ENCODE measurements around the gene HOXA11. TPM values are rescaled to one million over a fixed set of nuclear protein-coding genes. Genes with fewer than 3 reads are reported as not detected.

Gene HOXA11
- total RNA-seq, 3 donors from 2014 or later (not counting 1 experiment from before 2014, with no cell fraction given): not detected

DNA sequence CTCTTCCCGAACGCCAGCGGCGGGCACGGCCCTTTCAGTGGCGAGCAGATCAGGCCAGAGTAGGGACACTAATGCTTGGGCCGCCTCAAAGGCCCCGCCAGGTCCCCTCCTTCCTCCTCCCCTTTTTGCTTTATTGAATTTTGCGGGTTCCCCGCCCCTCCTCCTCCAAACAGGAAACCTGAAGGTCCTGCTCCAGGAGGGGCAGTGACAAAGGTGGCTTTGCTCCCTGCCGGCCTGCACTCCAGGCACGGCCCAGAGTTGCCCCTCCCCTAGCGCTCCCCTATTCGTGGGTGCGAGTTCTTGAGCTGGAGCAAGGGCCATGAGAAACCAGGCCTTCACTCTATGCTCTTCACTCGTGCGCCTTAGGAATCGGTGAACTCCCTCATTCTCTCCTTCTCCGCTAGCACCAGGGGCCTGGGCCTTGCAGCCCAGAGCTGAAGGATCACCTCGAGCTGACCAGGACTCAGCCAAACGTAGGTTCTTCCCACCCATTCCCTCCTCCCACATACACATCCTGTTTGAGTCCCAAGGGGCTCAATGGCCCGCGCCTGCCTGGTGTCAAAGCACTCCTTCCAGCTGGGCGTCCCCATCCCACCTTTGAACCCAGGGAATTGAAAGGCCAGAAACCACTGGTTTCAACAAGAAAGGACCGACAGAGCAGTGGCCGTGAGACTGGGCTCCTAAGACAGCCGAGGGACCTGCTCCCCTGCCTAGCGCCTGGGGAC lies 36.8 kb downstream of the HOXA11 start:
- H3K4me3 Mint-ChIP-seq: peak overlapping the region; percentile 83
- peaks cover 56 to 59% of the 10 kb centered on the region in 2 donors for H3K27me3 Mint-ChIP-seq (ENCODE audit: low read depth in 2 of 2)
- H3K36me3 Mint-ChIP-seq: no peaks in the 10 kb centered on the region
- WGBS (ENCODE audit: insufficient coverage): 16% methylated on average over 28 of the region's 28 CpGs
- H3K4me1 Mint-ChIP-seq: peaks cover 22 to 28% of the 10 kb centered on the region in 2 donors
- Histone ChIP-seq H3K4me3 (ENCODE audit: low read length) (peak overlapping the region; percentile 4), H3K27ac (ENCODE audit: low read length) (no peak overlapping the region), H3K4me1 (ENCODE audit: control insufficient read depth, insufficient read depth, low read length) (peaks cover 56% of the 10 kb centered on the region), H3K27me3 (ENCODE audit: control insufficient read depth, insufficient read depth, low read length) (peaks cover 59% of the 10 kb centered on the region), H3K9me3 (ENCODE audit: control insufficient read depth, insufficient read depth, low read length) (no peaks in the 10 kb centered on the region), H3K36me3 (ENCODE audit: control insufficient read depth, insufficient read depth, low read length) (no peaks in the 10 kb centered on the region)
- intact Hi-C loops (cut with micrococcal nuclease): no loop called here
- TF ChIP-seq CTCF (IDR thresholded peaks at IDR 0.05): no peak
- ATAC-seq (no peak), DNase-seq (peak in 1 of 2 donors; percentile 10)
- H3K9me3 Mint-ChIP-seq: no peaks in the 10 kb centered on the region
- H3K27ac Mint-ChIP-seq: no peak overlapping the region

DNA sequence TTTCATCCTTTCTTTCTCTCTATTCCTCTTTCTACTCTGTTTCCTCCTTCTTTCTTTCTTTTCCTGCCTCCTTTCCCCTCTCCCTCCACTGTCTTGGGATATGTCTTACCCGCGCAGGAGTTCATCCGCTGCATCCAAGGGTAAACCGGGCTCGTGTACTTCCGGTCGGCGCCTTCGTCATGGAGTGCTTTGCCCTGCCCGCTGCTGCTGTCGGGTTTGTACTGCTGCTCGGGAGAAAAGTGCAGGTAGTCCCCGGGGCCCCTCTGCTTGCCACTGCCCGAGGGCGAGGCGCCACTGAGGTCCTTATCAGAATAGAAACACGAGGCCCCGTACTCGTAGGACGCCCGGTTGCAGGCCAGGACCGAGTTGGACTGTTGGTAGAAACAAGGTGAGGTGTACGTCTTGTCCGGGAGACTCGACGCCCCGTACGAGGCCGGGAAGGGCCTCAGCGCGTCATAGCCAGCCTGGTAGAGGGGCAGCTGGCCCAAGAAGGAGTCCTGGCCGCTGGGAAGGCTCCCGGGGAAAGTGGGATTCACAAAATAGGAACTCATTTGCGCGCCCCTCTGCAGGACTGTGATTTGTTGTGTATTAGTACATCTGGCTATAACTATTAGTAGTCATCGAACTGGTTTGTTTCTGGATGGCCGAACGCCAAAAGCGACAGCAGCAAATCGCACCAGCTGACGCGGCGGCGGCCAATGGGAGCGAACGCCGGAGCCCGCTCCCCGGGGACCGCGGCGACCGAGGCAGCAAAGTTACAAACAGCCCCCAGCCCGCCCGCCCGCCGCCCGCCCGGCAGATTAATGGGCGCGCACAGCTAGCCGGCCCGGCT lies 37.6 kb downstream of the HOXA11 start, which contains the start of gene HOXA6:
Gene HOXA6, minus strand, starts transcription at position 576 of the 832 bp plus-strand sequence. Its CDS starts 25 bp downstream, at position 551.
- Histone ChIP-seq H3K36me3 (ENCODE audit: control insufficient read depth, insufficient read depth, low read length) (no peaks in the 10 kb centered on the region), H3K27me3 (ENCODE audit: control insufficient read depth, insufficient read depth, low read length) (peaks cover 51% of the 10 kb centered on the region), H3K27ac (ENCODE audit: low read length) (no peak within 1 kb of the TSS), H3K4me1 (ENCODE audit: control insufficient read depth, insufficient read depth, low read length) (peaks cover 49% of the 10 kb centered on the region), H3K9me3 (ENCODE audit: control insufficient read depth, insufficient read depth, low read length) (no peaks in the 10 kb centered on the region), H3K4me3 (ENCODE audit: low read length) (peak within 1 kb of the TSS; percentile 4)
- no peaks in the 10 kb centered on the region for H3K36me3 Mint-ChIP-seq
- peak within 1 kb of the TSS; percentile 83 for H3K4me3 Mint-ChIP-seq
- no peak for TF ChIP-seq CTCF (IDR thresholded peaks at IDR 0.05)
- peaks cover 57 to 60% of the 10 kb centered on the region in 2 donors for H3K27me3 Mint-ChIP-seq (ENCODE audit: low read depth in 2 of 2)
- WGBS (ENCODE audit: insufficient coverage): 21% methylated on average over 63 of the region's 63 CpGs
- no peak within 1 kb of the TSS for H3K27ac Mint-ChIP-seq
- H3K9me3 Mint-ChIP-seq: no peaks in the 10 kb centered on the region
- intact Hi-C loops (cut with micrococcal nuclease): no loop called here
- DNase-seq (peak in 1 of 2 donors; percentile 6), ATAC-seq (no peak)
- H3K4me1 Mint-ChIP-seq: peaks cover 22 to 35% of the 10 kb centered on the region in 2 donors

- WGBS (ENCODE audit: insufficient coverage): 91% methylated on average over 5 of the region's 5 CpGs
- H3K4me3 ChIP-seq (ENCODE audit: low read length): no peak overlapping the region
- peaks cover 43% of the 10 kb centered on the region for H3K27me3 ChIP-seq (ENCODE audit: control insufficient read depth, insufficient read depth, low read length)
- H3K27ac ChIP-seq (ENCODE audit: low read length): no peak overlapping the region
- H3K27me3 Mint-ChIP-seq (ENCODE audit: low read depth in 2 of 2): peaks cover 55 to 58% of the 10 kb centered on the region in 2 donors
- H3K27ac Mint-ChIP-seq: no peak overlapping the region
- DNase-seq (no peak), ATAC-seq (no peak)
- no peaks in the 10 kb centered on the region for H3K9me3 ChIP-seq (ENCODE audit: control insufficient read depth, insufficient read depth, low read length)
- intact Hi-C loops (cut with micrococcal nuclease): no loop called here
- no peak for TF ChIP-seq CTCF (IDR thresholded peaks at IDR 0.05)
- peaks cover 14 to 30% of the 10 kb centered on the region in 2 donors for H3K4me1 Mint-ChIP-seq
- H3K36me3 ChIP-seq (ENCODE audit: control insufficient read depth, insufficient read depth, low read length): no peaks in the 10 kb centered on the region
- H3K36me3 Mint-ChIP-seq: no peaks in the 10 kb centered on the region
- H3K9me3 Mint-ChIP-seq: no peaks in the 10 kb centered on the region
- H3K4me1 ChIP-seq (ENCODE audit: control insufficient read depth, insufficient read depth, low read length): peaks cover 42% of the 10 kb centered on the region
- H3K4me3 Mint-ChIP-seq: peak overlapping the region; percentile 45
Observed at GRCh38 chr7:27146491-27147198, 38.4 kb downstream of the HOXA11 start.

All from natural killer cell (primary cell).